Stimulated activated CD4-positive, alpha-beta T cell treated with anti-CD3 and anti-CD28 coated beads, TNF-alpha, amount 100 ng/mL, for 4 hours (primary cell): ENCODE measurements around the gene AGAP1.

Experiments
- DNase-seq, 3 experiments: peaks; one replicate each; pipeline ENCODE4 v3.0.0-alpha.2; 2020; ENCODE audit warnings: low read depth in 3 of 3

The AGAP1 gene

GRCh38 chr2:235848055-235848454, 354.2 kb downstream of the AGAP1 start:
- no peak for DNase-seq

GRCh38 chr2:235848946-235849345, 355.1 kb downstream of the AGAP1 start:
- no peak for DNase-seq

GRCh38 chr2:235849489-235849888, 355.6 kb downstream of the AGAP1 start:
- no peak for DNase-seq

- DNase-seq = no peak
Observed at GRCh38 chr2:235850289-235850688, 356.4 kb downstream of the AGAP1 start.

- DNase-seq = no peak
Observed at GRCh38 chr2:235850771-235851551, 357.1 kb downstream of the AGAP1 start.

- no peak for DNase-seq
Observed at GRCh38 chr2:235851828-235852525, 358.1 kb downstream of the AGAP1 start.

- DNase-seq = no peak
Observed at GRCh38 chr2:235852526-235852920, 358.7 kb downstream of the AGAP1 start.

GRCh38 chr2:235854276-235854675, 360.4 kb downstream of the AGAP1 start:
- DNase-seq = no peak

- no peak for DNase-seq
Observed at GRCh38 chr2:235855011-235855410, 361.2 kb downstream of the AGAP1 start.

GRCh38 chr2:235856151-235856854, 362.5 kb downstream of the AGAP1 start:
- no peak for DNase-seq

- no peak for DNase-seq
Observed at GRCh38 chr2:235857598-235857997, 363.8 kb downstream of the AGAP1 start.

GRCh38 chr2:235858881-235859280, 365.0 kb downstream of the AGAP1 start:
- DNase-seq = no peak

- no peak for DNase-seq
Observed at GRCh38 chr2:235859651-235860050, 365.8 kb downstream of the AGAP1 start.

- no peak for DNase-seq
Observed at GRCh38 chr2:235860111-235860510, 366.3 kb downstream of the AGAP1 start.

GRCh38 chr2:235860871-235861270, 367.0 kb downstream of the AGAP1 start:
- DNase-seq = no peak

- DNase-seq = no peak
Observed at GRCh38 chr2:235861383-235861782, 367.5 kb downstream of the AGAP1 start.

- no peak for DNase-seq
Observed at GRCh38 chr2:235863414-235863813, 369.6 kb downstream of the AGAP1 start.

GRCh38 chr2:235864302-235864701, 370.5 kb downstream of the AGAP1 start:
- no peak for DNase-seq

- no peak for DNase-seq
Observed at GRCh38 chr2:235864733-235865515, 371.1 kb downstream of the AGAP1 start.

GRCh38 chr2:235866373-235866772, 372.5 kb downstream of the AGAP1 start:
- no peak for DNase-seq

- no peak for DNase-seq
Observed at GRCh38 chr2:235868224-235868623, 374.4 kb downstream of the AGAP1 start.

GRCh38 chr2:235868645-235869044, 374.8 kb downstream of the AGAP1 start:
- no peak for DNase-seq
